Osteocyte (in vitro differentiated cells): ENCODE data around the gene KLHL25. TPM values are rescaled to one million over a fixed set of nuclear protein-coding genes. Genes with fewer than 3 reads are reported as not detected.

Experiments used
- DNase-seq: peaks from one replicate; pipeline ENCODE4 v3.0.0; 2021; ENCODE audit warnings: mixed read lengths; ENCODE audit not compliant: unreplicated experiment; ENCODE audit errors: extremely low spot score
- H3K27ac Mint-ChIP-seq: one replicate; pipeline ENCODE4 v1.8.0; 2021; ENCODE audit warnings: mild to moderate bottlenecking, mixed read lengths; ENCODE audit not compliant: unreplicated experiment
- H3K27me3 Mint-ChIP-seq: one replicate; pipeline ENCODE4 v1.8.0; 2021; ENCODE audit warnings: mixed read lengths; ENCODE audit not compliant: unreplicated experiment
- H3K36me3 Mint-ChIP-seq: one replicate; pipeline ENCODE4 v1.8.0; 2021; ENCODE audit warnings: mixed read lengths; ENCODE audit not compliant: unreplicated experiment
- H3K4me1 Mint-ChIP-seq: one replicate; pipeline ENCODE4 v1.8.0; 2021; ENCODE audit warnings: mixed read lengths; ENCODE audit not compliant: unreplicated experiment
- H3K4me3 Mint-ChIP-seq: one replicate; pipeline ENCODE4 v1.8.0; 2021; ENCODE audit warnings: mild to moderate bottlenecking, moderate library complexity, mixed read lengths; ENCODE audit not compliant: unreplicated experiment
- H3K9me3 Mint-ChIP-seq: one replicate; pipeline ENCODE4 v1.8.0; 2021; ENCODE audit warnings: mixed read lengths; ENCODE audit not compliant: unreplicated experiment
- CTCF ChIP-seq: fragments of 200-600 bp; sonication (generic); IDR thresholded peaks from 2 replicates; pipeline ENCODE4 v1.5.0; 2021; ENCODE audit warnings: antibody characterized with exemption, mild to moderate bottlenecking, moderate library complexity
- total RNA-seq: library from RNA; stranded (reverse); gene quantifications from 2 replicates; pipeline ENCODE4 v1.2.1, GENCODE V29; 2021

The KLHL25 gene
- total RNA-seq, 1 donor from 2014 or later, result 3.6 TPM

- H3K4me1 Mint-ChIP-seq, result peaks cover 2% of the 10 kb centered on the region
- no peaks in the 10 kb centered on the region for H3K9me3 Mint-ChIP-seq
- no peak for TF ChIP-seq CTCF
- peaks cover 4% of the 10 kb centered on the region for H3K36me3 Mint-ChIP-seq
- DNase-seq, result no peak
- H3K4me3 Mint-ChIP-seq, result no peak overlapping the region
- H3K27ac Mint-ChIP-seq, result no peak overlapping the region
- H3K27me3 Mint-ChIP-seq, result no peaks in the 10 kb centered on the region
These were observed 38.2 kb downstream of the KLHL25 start for GRCh38 chr15:85756411-85757072.

- Mint-ChIP-seq H3K27ac (no peak overlapping the region), H3K9me3 (no peaks in the 10 kb centered on the region), H3K27me3 (no peaks in the 10 kb centered on the region), H3K36me3 (peaks cover 4% of the 10 kb centered on the region), H3K4me3 (no peak overlapping the region), H3K4me1 (peaks cover 2% of the 10 kb centered on the region)
- no peak for DNase-seq
- no peak for TF ChIP-seq CTCF
These were observed 38.8 kb downstream of the KLHL25 start for GRCh38 chr15:85755942-85756341.

- no peaks in the 10 kb centered on the region for H3K27me3 Mint-ChIP-seq
- no peak overlapping the region for H3K27ac Mint-ChIP-seq
- no peak for TF ChIP-seq CTCF
- no peak overlapping the region for H3K4me3 Mint-ChIP-seq
- DNase-seq, result no peak
- H3K4me1 Mint-ChIP-seq, result peaks cover 4% of the 10 kb centered on the region
- H3K36me3 Mint-ChIP-seq, result peaks cover 4% of the 10 kb centered on the region
- no peaks in the 10 kb centered on the region for H3K9me3 Mint-ChIP-seq
These were observed 39.3 kb downstream of the KLHL25 start for GRCh38 chr15:85755471-85755870.

- Mint-ChIP-seq H3K4me1 (peaks cover 4% of the 10 kb centered on the region), H3K4me3 (no peak overlapping the region), H3K27ac (no peak overlapping the region), H3K36me3 (peaks cover 4% of the 10 kb centered on the region), H3K9me3 (no peaks in the 10 kb centered on the region), H3K27me3 (no peaks in the 10 kb centered on the region)
- TF ChIP-seq CTCF, result no peak
- no peak for DNase-seq
These were observed 39.7 kb downstream of the KLHL25 start for GRCh38 chr15:85754989-85755388.

- Mint-ChIP-seq H3K9me3 (no peaks in the 10 kb centered on the region), H3K36me3 (peaks cover 9% of the 10 kb centered on the region), H3K27ac (no peak overlapping the region), H3K4me1 (peaks cover 4% of the 10 kb centered on the region), H3K4me3 (no peak overlapping the region), H3K27me3 (no peaks in the 10 kb centered on the region)
- TF ChIP-seq CTCF, result no peak
- DNase-seq, result no peak
These were observed 40.8 kb downstream of the KLHL25 start for GRCh38 chr15:85753791-85754452.
